Activated CD8-positive, alpha-beta memory T cell treated with anti-CD3 and anti-CD28 coated beads, Interleukin-2, amount 50 U/mL, for 48 hours (primary cell): ENCODE data around the gene NUCB1.
"Not testable (repeated sequence)": the region's sequence is repeated elsewhere in the genome, so short reads cannot be mapped to it uniquely, and the experiment has no call there.

Experiments used
- DNase-seq: peaks from one replicate; pipeline ENCODE4 v3.0.0-alpha.2; 2020

NUCB1 gene

DNA sequence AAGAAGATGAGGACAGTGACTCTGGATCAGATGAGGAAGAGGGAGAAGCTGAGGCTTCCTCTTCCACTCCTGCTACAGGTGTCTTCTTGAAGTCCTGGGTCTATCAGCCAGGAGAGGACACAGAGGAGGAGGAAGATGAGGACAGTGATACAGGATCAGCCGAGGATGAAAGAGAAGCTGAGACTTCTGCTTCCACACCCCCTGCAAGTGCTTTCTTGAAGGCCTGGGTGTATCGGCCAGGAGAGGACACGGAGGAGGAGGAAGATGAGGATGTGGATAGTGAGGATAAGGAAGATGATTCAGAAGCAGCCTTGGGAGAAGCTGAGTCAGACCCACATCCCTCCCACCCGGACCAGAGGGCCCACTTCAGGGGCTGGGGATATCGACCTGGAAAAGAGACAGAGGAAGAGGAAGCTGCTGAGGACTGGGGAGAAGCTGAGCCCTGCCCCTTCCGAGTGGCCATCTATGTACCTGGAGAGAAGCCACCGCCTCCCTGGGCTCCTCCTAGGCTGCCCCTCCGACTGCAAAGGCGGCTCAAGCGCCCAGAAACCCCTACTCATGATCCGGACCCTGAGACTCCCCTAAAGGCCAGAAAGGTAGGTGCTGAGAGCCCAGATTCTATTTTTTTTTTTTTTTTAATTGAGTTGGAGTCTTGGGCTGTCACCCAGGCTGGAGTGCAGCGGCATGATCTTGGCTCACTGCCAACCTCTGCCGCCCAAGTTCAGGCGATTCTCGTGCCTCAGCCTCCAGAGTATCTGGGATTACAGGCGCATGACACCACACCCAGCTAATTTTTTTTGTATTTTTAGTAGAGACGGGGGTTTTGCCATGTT lies 25.6 kb upstream of the NUCB1 start:
- DNase-seq = peak; percentile 63

DNA sequence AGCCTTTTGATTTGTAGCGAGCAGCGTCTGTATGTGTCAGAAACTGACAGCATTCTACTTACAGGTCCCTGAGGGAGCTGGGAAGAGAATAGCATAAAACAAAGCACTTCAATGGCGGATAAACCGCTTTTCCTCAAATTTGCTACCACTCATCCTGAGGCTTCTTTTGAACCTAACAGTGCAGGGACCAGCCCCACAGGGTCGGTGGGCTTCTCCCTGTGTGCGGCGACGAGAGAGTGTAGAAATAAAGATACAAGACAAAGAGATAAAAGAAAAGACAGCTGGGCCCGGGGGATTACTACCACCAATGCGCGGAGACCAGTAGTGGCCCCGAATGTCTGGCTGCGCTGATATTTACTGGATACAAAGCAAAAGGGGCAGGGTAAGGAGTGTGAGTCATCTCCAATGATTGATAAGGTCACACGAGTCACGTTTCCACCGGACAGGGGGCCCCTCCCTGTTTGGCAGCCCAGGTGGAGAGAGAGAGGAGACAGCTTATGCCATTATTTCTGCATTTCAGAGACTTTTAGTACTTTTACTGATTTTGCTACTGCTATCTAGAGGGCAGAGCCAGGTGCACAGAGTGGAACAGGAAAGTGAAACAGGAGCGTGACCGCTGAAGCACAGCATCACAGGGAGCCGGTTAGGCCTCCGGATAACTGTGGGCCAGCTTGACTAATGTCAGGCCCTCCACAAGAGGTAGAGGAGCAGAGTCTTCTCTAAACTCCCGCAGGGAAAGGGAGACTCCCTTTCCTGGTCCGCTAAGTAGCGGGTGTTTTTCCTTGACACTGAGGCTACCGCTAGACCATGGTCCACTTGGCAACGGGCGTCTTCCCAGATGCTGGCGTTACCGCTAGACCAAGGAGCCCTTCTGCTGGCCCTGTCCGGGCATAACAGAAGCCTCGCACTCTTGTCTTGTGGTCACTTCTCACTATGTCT lies 23.8 kb upstream of the NUCB1 start:
- peak; percentile 67 for DNase-seq

DNA sequence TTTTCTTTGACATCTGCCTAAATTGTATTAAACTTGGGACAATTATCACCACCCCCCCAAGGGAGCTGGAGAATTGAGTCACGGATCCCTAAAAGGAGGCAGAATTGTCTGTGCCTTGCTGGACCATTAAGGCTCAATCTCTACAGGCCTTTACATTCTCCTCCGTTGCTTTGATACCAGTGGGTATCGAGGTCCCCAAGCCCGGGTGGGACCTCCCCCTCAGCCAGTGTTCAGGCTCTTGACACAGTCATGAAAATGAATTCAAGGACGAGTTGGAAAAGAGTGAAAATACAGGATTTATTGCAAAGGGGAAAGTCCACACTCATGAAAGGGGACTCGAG lies 22.3 kb upstream of the NUCB1 start:
- DNase-seq = no peak

DNA sequence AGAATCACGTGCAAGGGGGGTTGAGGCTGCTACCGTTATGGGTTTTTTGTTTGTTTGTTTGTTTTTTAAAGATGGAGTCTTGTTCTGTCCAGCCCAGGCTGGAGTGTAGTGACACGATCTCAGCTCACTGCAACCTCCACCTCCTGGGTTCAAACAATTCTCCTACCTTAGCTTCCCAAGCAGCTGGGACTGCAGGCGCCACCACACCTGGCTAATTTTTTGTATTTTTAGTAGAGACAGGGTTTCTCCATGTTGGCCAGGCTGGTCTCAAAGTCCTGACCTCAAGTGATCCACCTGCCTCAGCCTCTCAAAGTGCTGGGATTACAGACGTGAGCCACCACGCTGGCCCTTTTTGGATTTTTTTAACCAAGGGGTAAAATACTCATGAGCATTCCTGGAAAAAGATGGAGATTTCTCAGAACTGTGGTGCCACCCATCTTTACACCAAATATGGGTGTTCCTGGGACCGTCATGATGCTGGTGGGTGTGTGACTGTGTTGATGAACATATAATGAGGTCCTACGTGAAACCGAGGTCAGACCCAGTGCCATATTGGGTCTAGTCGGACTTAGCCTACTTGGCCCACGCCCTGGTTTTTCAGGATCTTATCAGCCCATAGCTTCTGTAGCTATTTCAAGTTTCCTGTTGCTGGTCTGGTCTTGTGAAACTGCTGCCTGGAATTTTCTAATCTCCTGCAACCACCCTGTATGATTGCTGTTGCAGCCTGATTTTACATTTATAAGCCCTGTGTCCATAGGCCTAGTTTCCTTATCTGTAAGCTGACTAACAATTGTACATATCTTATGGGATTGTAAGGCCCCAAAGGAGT lies 21.7 kb upstream of the NUCB1 start:
- DNase-seq = no peak

DNA sequence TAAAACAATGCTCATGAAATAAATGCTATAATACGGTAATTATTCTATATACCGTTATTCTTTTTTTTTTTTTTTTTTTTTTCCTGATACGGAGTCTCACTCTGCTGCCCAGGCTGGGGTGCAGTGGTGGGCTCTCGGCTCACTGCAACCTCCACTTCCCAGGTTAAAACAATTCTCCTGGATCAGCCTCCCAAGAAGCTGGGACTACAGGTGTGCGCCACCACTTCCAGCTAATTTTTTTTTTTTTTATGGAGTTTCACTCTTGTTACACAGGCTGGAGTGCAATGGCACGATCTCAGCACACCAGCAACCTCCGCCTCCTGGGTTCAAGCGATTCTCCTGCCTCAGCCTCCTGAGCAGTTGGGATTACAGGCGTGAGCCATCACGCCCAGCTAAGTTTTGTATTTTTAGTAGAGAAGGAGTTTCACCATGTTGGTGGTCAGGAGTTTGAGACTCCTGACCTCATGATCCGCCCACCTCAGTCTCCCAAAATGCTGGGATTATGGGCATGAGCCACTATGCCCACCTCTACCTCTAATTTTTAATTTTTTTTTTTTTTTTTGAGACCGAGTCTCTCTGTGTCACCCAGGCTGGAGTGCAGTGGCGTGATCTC lies 21.0 kb upstream of the NUCB1 start:
- DNase-seq = no peak

DNA sequence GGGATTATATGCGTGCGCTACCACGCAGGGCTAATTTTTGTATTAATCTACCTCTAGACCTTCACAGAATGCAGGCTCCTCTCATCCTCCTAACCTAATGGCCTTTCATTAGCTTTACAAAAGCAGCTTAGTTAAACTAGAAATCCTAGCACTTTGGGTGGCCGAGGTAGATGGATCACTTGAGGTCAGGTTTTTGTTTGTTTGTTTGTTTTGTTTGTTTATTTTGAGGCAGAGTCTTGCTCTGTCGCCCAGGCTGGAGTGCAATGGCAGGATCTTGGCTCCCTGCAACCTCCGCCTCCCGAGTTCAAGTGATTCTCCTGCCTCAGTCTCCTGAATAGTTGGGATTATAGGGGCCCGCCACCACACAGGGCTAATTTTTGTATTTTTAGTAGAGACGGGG lies 20.4 kb upstream of the NUCB1 start:
- not testable (repeated sequence) for DNase-seq

DNA sequence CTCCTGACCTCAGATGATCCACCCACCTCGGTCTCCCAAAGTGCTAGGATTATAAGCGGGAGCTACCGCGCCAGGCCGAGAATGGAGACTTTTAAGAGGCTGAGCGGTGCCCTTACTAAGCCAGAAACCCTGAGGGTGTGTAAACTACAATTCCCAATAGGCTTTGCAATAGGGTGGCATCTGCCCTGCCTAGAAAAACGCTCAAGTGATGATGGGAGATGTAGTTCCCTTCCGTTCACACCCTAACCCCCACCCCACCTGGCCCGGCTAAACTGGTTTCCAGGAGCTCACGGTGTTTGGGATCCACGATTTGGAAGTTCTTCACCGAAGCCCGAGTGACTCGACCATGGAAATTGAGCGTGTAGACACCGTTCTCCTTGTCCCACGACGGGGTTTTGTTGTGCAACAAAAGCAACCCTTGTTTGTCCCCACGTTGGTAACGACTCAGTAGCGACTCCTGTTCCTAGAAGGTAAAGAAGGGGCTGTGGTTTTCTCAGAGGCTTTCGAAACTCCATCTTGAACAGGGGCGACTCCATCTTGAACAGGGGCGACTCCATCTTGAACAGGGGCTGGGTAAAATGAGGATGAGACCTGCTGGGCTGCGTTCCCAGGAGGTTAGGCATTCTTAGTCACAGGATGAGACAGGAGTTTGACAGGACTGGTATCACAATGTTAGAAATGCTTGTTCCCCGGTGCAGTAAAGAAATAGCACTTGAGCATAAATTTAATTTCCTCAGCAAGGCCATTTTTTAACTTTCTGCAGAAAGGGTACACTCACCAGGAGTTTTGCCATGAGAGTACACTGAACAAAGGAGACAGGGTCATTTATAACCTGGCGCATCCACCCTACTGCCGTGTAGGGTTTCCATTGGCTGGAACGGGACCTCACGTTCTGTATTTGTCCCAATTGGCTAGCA lies 18.1 kb upstream of the NUCB1 start:
- no peak for DNase-seq

DNA sequence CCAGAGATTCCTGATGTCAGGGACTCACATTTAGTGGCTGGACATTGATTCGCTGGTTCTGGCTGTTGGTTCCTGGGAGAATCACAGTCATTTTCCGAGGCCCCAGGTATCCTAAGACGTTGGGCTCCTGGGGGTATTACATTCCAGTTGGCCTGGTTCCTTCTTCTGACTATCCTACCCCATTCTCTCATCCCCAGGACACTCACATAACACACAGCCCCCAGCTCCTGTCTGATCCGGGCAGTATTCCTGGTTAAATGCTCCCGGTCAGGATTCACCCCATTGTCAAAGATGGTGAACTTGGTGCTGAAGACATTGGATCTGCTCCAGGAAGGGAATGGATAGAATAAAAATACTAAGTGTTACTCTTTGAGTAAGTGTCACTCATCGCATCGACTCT lies 16.4 kb upstream of the NUCB1 start:
- DNase-seq = no peak

DNA sequence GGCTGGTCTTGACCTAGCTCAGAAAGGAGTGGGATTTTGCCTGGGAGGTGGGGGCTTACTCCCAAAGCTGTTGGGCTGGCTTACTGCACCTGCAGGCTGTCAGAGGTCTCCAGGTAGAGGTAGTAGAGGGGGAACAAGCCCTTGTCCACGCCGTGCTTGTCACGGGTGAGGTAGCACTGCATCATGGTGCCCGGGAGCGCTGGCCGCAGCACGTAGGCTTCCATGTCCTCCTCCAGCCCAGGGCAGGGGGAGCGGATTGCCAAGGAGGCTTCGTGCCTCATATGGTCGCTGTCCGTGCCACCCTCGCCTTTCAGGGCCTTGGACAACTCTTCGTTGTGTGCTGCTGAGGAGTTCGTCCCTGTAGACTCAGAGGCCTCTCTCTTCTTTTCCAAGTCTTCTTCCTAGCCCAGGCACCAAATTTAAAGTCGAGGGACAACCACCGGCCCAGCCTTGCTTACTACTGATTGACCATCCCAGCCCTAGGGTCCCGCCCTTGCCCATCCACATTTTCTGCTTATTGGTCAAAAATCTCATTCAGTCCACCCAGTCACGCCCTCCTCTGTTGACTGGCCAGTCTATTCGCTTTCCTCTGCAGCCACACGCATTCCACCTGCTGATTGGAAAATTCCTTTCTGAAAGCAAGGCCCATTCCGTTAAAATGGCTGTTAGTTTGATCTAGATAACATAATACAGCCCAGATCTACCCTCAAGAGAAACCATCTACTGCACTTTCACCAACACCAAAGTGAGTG lies 12.1 kb upstream of the NUCB1 start:
- no peak for DNase-seq

DNA sequence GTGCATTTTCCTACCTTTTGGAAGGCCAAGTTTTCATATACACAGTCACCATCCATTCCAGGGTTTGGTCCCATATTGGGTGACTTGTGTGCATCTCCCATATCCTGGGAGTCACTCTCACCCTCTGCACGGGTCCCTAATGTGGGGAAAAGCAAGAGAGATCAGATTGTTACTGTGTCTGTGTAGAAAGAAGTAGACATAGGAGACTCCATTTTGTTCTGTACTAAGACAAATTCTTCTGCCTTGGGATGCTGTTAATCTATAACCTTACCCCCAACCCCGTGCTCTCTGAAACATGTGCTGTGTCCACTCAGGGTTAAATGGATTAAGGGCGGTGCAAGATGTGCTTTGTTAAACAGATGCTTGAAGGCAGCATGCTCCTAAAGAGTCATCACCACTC lies 10.6 kb upstream of the NUCB1 start:
- DNase-seq = not testable (repeated sequence)

DNA sequence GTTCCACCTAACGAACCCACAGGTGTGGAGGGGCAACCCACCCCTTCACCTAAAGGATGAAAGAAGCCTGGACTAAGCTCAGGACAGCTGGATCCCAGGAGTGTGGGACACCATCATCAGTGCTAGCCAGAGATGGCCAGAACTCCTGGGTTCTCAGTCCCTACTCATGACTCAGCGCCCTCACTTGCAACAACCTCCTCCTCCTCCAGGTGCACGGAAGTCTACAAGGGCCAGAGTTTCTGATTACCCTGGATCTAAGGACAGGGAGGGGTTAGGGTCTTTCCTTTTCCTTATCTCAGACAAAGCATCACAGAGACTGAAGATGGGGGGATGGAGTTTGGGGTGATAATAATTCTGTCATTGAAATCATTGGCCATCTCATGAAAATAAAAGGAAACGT lies 9.6 kb upstream of the NUCB1 start:
- DNase-seq = no peak

DNA sequence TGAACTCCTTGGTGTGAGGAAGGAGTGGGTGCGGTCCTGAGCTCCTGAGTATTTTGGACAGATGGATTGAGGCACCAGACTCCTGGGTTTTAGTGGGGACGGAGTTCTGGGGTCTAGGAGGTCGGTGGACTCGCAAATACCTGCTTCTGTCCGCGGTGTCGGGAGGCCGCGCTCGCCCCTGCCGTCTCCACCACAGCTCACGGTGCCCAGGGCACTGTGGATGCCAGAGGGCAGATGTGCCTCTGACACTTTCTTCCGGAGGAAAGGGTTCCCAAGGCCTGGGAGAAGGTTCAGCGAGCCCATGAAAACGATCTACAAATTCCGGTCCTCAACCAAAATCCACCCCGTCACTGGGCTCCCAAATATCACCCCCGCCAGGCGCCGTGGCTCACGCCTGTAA lies 4.9 kb upstream of the NUCB1 start:
- DNase-seq = no peak

DNA sequence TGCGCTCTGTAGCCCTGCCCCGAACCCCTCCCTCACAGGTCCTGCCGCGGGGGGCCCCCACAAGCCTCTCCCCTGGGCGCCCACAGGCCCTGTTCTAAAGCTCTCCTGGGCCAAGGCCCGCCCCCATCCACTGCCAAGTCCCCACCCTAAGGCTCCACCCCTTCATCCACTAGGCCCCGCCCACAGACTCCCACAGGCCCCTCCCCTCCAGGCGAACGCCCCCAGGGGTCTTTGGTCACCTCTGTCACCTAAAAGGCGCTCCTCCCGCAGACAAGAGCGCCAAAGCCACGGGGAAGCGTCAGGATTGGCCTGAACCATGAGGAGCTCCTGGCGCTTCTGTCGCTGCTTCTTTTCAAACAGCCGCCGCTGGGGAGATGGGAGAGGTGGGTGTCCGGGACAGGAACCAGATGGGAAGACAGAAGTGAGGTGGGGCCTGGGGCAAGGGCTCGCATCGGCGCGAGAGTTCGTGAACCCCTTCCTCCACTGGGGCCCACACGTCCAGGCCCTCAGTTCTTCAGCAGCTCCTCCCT lies 3.9 kb upstream of the NUCB1 start:
- DNase-seq = peak; percentile 83

DNA sequence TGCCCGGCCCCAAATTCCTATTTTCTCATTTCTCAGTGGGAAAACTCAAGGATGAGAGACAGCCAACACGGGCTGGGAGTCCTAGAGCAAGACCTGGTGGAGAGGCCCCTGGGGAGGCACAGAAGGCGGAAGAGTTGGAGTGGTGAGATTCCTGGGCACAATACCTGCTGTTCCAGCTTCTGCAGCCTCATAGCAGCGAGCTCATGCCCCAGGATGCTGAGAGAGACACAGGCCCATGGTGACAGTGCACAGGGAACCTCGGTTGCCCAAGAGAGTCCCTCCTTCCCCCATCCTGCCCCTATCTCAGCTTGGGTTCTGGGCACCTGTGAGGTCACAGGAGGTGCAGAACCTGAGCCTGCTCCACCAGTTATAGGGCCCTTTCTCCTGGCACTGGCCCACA lies 2.9 kb upstream of the NUCB1 start:
- no peak for DNase-seq

DNA sequence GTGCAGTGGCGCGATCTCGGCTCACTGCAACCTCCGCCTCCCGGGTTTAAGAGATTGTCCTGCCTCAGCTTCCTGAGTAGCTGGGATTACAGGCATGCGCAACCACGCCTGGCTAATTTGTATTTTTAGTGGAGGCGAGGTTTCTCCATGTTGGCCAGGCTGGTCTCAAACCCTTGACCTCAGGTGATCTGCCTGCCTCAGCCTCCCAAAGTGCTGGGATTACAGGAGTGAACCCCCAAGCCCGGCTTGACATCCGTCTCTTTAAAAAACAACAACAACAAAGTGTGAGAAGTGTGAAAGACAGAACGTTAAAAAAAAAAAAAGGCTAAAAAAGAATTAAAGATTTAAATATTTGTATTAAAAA lies 744 bp upstream of the NUCB1 start:
- not testable (repeated sequence) for DNase-seq

DNA sequence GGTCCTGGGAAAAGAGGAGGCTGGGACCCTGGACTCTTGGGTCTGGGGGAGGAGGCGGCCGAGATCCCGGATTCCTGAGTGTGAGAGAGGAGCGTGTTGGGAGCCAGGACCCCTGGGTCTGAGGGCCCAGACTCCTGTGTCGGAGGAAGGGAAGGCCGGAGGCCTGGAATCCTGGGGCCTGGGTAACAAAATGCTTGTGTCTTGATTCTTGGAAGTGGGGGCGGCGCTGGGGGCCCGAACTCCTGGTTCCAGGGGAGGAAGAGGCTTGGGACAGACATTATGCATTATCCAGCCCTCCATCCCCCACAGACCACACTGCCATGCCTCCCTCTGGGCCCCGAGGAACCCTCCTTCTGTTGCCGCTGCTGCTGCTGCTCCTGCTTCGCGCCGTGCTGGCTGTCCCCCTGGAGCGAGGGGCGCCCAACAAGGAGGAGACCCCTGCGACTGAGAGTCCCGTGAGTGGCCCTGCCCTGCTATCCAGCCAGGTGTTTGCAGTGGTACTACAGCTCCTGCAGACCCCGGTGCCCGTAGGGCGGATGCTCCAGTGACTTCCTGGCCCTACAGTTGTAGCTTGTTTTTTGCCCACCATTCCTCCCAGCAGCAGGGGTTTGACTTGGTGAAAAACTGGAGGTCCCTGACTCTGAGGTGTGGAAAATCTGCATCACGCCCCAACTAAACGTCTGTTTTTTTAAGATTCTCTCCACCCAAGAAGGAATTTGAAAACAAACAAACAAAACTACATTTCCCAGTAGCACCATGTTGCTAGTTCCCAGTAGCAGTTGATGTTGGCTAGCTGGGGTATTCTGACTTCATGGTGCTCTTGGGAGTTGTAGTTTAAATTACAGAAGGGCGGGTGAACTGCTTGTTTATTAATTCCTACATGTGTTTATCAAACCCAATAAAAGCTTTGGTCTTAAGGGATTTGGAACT lies 630 bp downstream of the NUCB1 start:
- DNase-seq = peak; percentile 65

DNA sequence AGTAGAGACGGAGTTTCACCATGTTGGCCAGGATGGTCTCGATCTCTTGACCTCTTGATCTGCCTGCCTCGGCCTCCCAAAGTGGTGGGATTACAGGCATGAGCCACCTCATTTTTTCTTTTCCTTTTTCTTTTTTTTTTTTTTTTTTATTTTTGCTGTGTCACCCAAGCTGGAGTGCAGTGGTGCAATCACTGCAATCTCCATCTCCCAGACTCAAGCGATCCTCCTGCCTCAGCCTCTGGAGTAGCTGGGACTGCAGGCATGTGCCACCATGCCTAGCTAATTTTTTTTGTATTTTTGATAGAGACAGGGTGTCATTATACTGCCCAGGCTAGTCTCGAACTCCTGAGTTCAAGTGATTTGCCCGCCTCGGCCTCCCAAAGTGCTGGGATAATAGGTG lies 2.2 kb downstream of the NUCB1 start:
- DNase-seq = not testable (repeated sequence)

DNA sequence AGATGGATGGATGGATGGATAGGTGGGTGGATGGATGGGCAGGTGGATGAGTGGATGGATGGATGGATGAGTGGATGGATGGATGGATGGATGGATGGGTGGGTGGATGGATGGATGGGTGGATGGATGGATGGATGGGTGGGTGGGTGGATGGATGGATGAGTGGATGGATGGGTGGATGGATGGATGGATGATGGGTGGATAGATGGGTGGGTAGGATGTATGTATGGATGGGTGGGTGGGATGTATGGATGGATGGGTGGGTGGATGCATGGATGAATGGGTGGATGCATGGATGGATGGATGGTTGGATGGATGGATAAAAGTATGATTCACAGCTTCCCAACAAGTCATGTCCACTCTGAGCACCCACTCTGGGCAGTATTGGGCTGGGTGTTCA lies 3.7 kb downstream of the NUCB1 start:
- not testable (repeated sequence) for DNase-seq

DNA sequence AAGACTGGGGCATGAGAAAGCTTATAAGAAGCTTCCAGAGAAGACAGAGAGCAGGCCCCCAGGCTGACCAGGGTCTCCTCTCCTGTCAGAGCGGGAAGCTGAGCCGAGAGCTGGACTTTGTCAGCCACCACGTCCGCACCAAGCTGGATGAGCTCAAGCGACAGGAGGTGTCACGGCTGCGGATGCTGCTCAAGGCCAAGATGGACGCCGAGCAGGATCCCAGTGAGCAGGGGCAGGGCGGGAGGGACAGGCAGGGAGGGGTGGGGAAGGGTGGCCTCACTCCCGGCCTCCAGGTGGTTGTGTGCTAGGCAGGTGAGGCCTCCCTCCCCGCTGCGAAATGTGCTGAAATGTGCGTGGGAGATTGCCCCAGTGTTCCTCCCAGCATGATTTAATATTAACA lies 5.6 kb downstream of the NUCB1 start:
- no peak for DNase-seq

DNA sequence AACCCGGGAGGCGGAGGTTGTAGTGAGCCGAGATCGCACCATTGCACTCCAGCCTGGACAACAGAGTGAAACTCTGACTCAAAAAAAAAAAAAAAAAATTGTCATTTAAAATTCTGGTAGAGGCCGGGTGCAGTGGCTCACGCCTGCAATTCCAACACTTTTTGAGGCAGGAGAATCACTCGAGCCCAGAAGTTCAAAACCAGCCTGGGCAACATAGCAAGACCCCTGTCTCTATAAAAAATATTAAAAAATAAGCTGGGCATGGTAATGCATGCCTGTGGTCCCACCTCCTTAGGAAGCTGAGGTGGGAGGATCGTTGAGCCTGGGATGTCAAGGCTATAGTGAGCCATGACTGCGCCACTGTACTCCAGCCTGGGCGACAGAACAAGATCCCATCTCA lies 6.2 kb downstream of the NUCB1 start:
- no peak for DNase-seq
